NCI-H187 (cell line): ENCODE measurements around the gene DGLUCY.
"Not testable (repeated sequence)": the region's sequence is repeated elsewhere in the genome, so short reads cannot be mapped to it uniquely, and the experiment has no call there.

Source experiments
- DNase-seq, 2 experiments: peaks; one replicate each; lab custom pipeline; 2025; lab: John Stamatoyannopoulos, UW

DGLUCY gene

GRCh38 chr14:91138511-91139359 is 24.9 kb downstream of the DGLUCY start:
- DNase-seq: peak in 1 of 2 experiments; percentile 27

GRCh38 chr14:91139776-91140175 is 25.9 kb downstream of the DGLUCY start:
- DNase-seq: no peak

GRCh38 chr14:91140672-91141071 is 26.8 kb downstream of the DGLUCY start:
- DNase-seq: no peak

- DNase-seq: no peak
Observed at GRCh38 chr14:91142214-91142668, 28.4 kb downstream of the DGLUCY start.

GRCh38 chr14:91143862-91144261 is 30.0 kb downstream of the DGLUCY start:
- DNase-seq: no peak

GRCh38 chr14:91144425-91145145 is 30.7 kb downstream of the DGLUCY start:
- DNase-seq: no peak

GRCh38 chr14:91145391-91146160 is 31.7 kb downstream of the DGLUCY start:
- no peak for DNase-seq

GRCh38 chr14:91146661-91147060 is 32.8 kb downstream of the DGLUCY start:
- no peak for DNase-seq

- no peak for DNase-seq
Observed at GRCh38 chr14:91149462-91149861, 35.6 kb downstream of the DGLUCY start.

- no peak for DNase-seq
Observed at GRCh38 chr14:91152499-91152898, 38.6 kb downstream of the DGLUCY start.

- DNase-seq: no peak
Observed at GRCh38 chr14:91153360-91153759, 39.5 kb downstream of the DGLUCY start.

- peak; percentile 90 to 95 for DNase-seq
Observed at GRCh38 chr14:91154851-91155625, 41.2 kb downstream of the DGLUCY start.

GRCh38 chr14:91155626-91156089 is 41.8 kb downstream of the DGLUCY start:
- DNase-seq: no peak

- DNase-seq: not testable (repeated sequence)
Observed at GRCh38 chr14:91156142-91156666, 42.3 kb downstream of the DGLUCY start.

- DNase-seq: not testable (repeated sequence)
Observed at GRCh38 chr14:91156877-91157276, 43.0 kb downstream of the DGLUCY start.

- DNase-seq: peak in 1 of 2 experiments; percentile 26
Observed at GRCh38 chr14:91158091-91158790, 44.4 kb downstream of the DGLUCY start.

GRCh38 chr14:91159182-91159581 is 45.3 kb downstream of the DGLUCY start:
- no peak for DNase-seq

GRCh38 chr14:91159906-91160305 is 46.0 kb downstream of the DGLUCY start:
- DNase-seq: no peak

- no peak for DNase-seq
Observed at GRCh38 chr14:91163316-91163715, 49.4 kb downstream of the DGLUCY start.

- DNase-seq: no peak
Observed at GRCh38 chr14:91164676-91165075, 50.8 kb downstream of the DGLUCY start.

GRCh38 chr14:91167380-91167770 is 53.5 kb downstream of the DGLUCY start:
- no peak for DNase-seq
